ENCODE measurements around the gene RAD51C.

- TF ChIP-seq CTCF (conservative IDR thresholded peaks at IDR 0.05 in 1 of 2, IDR thresholded peaks at IDR 0.05 in 1 of 2; ENCODE audit: low read depth in 1 of 2, low read length in 2 of 2) = no peak
- TF ChIP-seq EZH2 (IDR thresholded peaks at IDR 0.05; ENCODE audit: low read length, missing control alignments) = no peak
These were observed 22.5 kb upstream of the RAD51C start for GRCh38 chr17:58669853-58670252.
